WTC11 (cell line): ENCODE results near the gene B3GALT5.

Experiments
- CREB1 ChIP-seq: sonication (generic); formaldehyde crosslinking; IDR thresholded peaks from 2 replicates; pipeline ENCODE4 v1.8.0; 2023; ENCODE audit warnings: mild to moderate bottlenecking, missing genetic modification reagents
- ETV6 ChIP-seq: sonication (generic); formaldehyde crosslinking; IDR thresholded peaks from 2 replicates; pipeline ENCODE4 v1.8.1; 2022; ENCODE audit warnings: mild to moderate bottlenecking, missing genetic modification reagents
- FOXK1 ChIP-seq: sonication (generic); formaldehyde crosslinking; IDR thresholded peaks from 2 replicates; pipeline ENCODE4 v1.8.0; 2022; ENCODE audit warnings: mild to moderate bottlenecking, moderate library complexity, missing genetic modification reagents
- MAX ChIP-seq: sonication (generic); formaldehyde crosslinking; IDR thresholded peaks from 2 replicates; pipeline ENCODE4 v1.8.0; 2022; ENCODE audit warnings: mild to moderate bottlenecking, missing genetic modification reagents
- NFE2L1 ChIP-seq: sonication (generic); formaldehyde crosslinking; IDR thresholded peaks from 2 replicates; pipeline ENCODE4 v1.8.1; 2023; ENCODE audit warnings: missing genetic modification reagents
- NFYB ChIP-seq: sonication (generic); formaldehyde crosslinking; conservative IDR thresholded peaks from 2 replicates; pipeline ENCODE4 v1.8.0; 2022; ENCODE audit warnings: low read depth, missing genetic modification reagents
- PREB ChIP-seq: sonication (generic); formaldehyde crosslinking; IDR thresholded peaks from 2 replicates; pipeline ENCODE4 v1.8.1; 2022; ENCODE audit warnings: mild to moderate bottlenecking, missing genetic modification reagents, moderate library complexity, borderline replicate concordance
- SP1 ChIP-seq: sonication (generic); formaldehyde crosslinking; conservative IDR thresholded peaks from 2 replicates; pipeline ENCODE4 v1.8.1; 2022; ENCODE audit warnings: missing genetic modification reagents
- TCF7 ChIP-seq: sonication (generic); formaldehyde crosslinking; IDR thresholded peaks from 2 replicates; pipeline ENCODE4 v1.8.0; 2022; ENCODE audit warnings: mild to moderate bottlenecking, low read depth, missing genetic modification reagents, moderate library complexity
- ZBTB21 ChIP-seq: sonication (generic); formaldehyde crosslinking; IDR thresholded peaks from 2 replicates; pipeline ENCODE4 v1.8.1; 2023; ENCODE audit warnings: mild to moderate bottlenecking, missing genetic modification reagents, borderline replicate concordance
- ZNF671 ChIP-seq: fragments of 250-450 bp; sonication (Bioruptor Pico); IDR thresholded peaks from 2 replicates; pipeline ENCODE4 v1.8.0; 2021; ENCODE audit warnings: mild to moderate bottlenecking
- TF ChIP-seq, protein P1 (sequence below): sonication (generic); formaldehyde crosslinking; IDR thresholded peaks from 2 replicates; pipeline ENCODE4 v1.8.1; 2023; ENCODE audit warnings: mild to moderate bottlenecking, missing genetic modification reagents, borderline replicate concordance
- TF ChIP-seq, protein P2 (sequence below): fragments of 200-600 bp; IDR thresholded peaks from 2 replicates; pipeline ENCODE4 v1.8.0; 2022; ENCODE audit warnings: antibody characterized with exemption
- TF ChIP-seq, protein P3 (sequence below): sonication (generic); formaldehyde crosslinking; conservative IDR thresholded peaks from 2 replicates; pipeline ENCODE4 v1.8.1; 2023; ENCODE audit warnings: mild to moderate bottlenecking, low read depth, missing genetic modification reagents, moderate library complexity

DNA sequence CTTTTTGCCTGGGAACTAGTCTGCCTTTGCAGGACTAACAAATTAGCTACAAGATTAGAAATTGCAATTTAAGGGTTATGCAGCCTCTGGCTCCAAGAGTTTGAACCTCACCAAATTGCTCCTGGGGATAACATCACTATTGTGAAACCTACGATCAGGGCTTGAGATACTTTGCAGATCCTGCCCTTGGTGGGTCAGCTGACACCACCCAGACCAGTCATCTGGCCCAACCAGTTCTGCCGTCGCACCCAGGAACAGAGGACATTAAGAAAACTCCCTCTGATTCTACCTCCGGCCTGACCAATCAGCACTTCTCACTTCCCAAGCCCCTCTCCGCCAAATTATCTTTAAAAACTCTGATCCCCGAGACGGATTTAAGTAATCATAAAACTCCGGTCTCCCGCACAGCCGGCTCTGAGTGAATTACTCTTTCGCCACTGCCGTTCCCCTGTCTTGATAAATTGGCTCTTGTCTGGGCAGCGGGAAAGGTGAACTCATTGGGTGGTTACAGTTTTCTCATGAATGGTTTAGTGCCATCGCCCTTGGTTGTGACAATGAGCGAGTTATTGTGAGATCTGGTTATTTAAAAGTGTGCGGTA is 32.9 kb upstream of the B3GALT5 start:
- TF ChIP-seq, protein P1, sequence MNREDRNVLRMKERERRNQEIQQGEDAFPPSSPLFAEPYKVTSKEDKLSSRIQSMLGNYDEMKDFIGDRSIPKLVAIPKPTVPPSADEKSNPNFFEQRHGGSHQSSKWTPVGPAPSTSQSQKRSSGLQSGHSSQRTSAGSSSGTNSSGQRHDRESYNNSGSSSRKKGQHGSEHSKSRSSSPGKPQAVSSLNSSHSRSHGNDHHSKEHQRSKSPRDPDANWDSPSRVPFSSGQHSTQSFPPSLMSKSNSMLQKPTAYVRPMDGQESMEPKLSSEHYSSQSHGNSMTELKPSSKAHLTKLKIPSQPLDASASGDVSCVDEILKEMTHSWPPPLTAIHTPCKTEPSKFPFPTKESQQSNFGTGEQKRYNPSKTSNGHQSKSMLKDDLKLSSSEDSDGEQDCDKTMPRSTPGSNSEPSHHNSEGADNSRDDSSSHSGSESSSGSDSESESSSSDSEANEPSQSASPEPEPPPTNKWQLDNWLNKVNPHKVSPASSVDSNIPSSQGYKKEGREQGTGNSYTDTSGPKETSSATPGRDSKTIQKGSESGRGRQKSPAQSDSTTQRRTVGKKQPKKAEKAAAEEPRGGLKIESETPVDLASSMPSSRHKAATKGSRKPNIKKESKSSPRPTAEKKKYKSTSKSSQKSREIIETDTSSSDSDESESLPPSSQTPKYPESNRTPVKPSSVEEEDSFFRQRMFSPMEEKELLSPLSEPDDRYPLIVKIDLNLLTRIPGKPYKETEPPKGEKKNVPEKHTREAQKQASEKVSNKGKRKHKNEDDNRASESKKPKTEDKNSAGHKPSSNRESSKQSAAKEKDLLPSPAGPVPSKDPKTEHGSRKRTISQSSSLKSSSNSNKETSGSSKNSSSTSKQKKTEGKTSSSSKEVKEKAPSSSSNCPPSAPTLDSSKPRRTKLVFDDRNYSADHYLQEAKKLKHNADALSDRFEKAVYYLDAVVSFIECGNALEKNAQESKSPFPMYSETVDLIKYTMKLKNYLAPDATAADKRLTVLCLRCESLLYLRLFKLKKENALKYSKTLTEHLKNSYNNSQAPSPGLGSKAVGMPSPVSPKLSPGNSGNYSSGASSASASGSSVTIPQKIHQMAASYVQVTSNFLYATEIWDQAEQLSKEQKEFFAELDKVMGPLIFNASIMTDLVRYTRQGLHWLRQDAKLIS (CRISPR knock-in tag), result no peak
- TF ChIP-seq, protein P2, sequence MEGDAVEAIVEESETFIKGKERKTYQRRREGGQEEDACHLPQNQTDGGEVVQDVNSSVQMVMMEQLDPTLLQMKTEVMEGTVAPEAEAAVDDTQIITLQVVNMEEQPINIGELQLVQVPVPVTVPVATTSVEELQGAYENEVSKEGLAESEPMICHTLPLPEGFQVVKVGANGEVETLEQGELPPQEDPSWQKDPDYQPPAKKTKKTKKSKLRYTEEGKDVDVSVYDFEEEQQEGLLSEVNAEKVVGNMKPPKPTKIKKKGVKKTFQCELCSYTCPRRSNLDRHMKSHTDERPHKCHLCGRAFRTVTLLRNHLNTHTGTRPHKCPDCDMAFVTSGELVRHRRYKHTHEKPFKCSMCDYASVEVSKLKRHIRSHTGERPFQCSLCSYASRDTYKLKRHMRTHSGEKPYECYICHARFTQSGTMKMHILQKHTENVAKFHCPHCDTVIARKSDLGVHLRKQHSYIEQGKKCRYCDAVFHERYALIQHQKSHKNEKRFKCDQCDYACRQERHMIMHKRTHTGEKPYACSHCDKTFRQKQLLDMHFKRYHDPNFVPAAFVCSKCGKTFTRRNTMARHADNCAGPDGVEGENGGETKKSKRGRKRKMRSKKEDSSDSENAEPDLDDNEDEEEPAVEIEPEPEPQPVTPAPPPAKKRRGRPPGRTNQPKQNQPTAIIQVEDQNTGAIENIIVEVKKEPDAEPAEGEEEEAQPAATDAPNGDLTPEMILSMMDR, result no peak
- no peak for TF ChIP-seq NFE2L1
- TF ChIP-seq ZBTB21 (CRISPR knock-in tag), result no peak
- no peak for TF ChIP-seq MAX (CRISPR knock-in tag)
- no peak for TF ChIP-seq TCF7 (CRISPR knock-in tag)
- no peak for TF ChIP-seq ETV6 (CRISPR knock-in tag)
- TF ChIP-seq SP1 (CRISPR knock-in tag), result no peak
- no peak for TF ChIP-seq FOXK1 (CRISPR knock-in tag)
- TF ChIP-seq, protein P3, sequence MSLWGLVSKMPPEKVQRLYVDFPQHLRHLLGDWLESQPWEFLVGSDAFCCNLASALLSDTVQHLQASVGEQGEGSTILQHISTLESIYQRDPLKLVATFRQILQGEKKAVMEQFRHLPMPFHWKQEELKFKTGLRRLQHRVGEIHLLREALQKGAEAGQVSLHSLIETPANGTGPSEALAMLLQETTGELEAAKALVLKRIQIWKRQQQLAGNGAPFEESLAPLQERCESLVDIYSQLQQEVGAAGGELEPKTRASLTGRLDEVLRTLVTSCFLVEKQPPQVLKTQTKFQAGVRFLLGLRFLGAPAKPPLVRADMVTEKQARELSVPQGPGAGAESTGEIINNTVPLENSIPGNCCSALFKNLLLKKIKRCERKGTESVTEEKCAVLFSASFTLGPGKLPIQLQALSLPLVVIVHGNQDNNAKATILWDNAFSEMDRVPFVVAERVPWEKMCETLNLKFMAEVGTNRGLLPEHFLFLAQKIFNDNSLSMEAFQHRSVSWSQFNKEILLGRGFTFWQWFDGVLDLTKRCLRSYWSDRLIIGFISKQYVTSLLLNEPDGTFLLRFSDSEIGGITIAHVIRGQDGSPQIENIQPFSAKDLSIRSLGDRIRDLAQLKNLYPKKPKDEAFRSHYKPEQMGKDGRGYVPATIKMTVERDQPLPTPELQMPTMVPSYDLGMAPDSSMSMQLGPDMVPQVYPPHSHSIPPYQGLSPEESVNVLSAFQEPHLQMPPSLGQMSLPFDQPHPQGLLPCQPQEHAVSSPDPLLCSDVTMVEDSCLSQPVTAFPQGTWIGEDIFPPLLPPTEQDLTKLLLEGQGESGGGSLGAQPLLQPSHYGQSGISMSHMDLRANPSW, result no peak
- TF ChIP-seq CREB1 (CRISPR knock-in tag), result no peak
- no peak for TF ChIP-seq NFYB
- no peak for TF ChIP-seq ZNF671 (CRISPR knock-in tag)
- TF ChIP-seq PREB (CRISPR knock-in tag), result no peak
